ENCODE results near the gene ASNSD1.
"Not testable (repeated sequence)": the region's sequence is repeated elsewhere in the genome, so short reads cannot be mapped to it uniquely, and the experiment has no call there.

The ASNSD1 gene

GRCh38 chr2:189709501-189710221, 48.4 kb downstream of the ASNSD1 start:
- Histone ChIP-seq H4K20me1 (ENCODE audit: insufficient read depth, low read length) (no peaks in the 10 kb centered on the region), H2AFZ (ENCODE audit: low read depth, low read length) (no peak overlapping the region), H3K27ac (ENCODE audit: low read length) (no peak overlapping the region), H3K4me1 (ENCODE audit: insufficient read depth, low read length) (no peaks in the 10 kb centered on the region), H3K79me2 (ENCODE audit: insufficient read depth, low read length) (no peaks in the 10 kb centered on the region), H3K9me3 (ENCODE audit: insufficient read depth, low read length, severe bottlenecking) (no peaks in the 10 kb centered on the region), H3K27me3 (ENCODE audit: insufficient read depth, low read length, poor library complexity) (no peaks in the 10 kb centered on the region), H3K9ac (ENCODE audit: low read depth, low read length) (no peak overlapping the region), H3K4me3 (ENCODE audit: low read depth in 1 of 2, low read length in 2 of 2) (no peak overlapping the region), H3K36me3 (ENCODE audit: insufficient read depth, low read length) (no peaks in the 10 kb centered on the region), H3K4me2 (ENCODE audit: insufficient read depth, low read length) (no peak overlapping the region)
- ATAC-seq (ENCODE audit: insufficient read depth, low read depth) (no peak), DNase-seq (no peak)
- TF ChIP-seq EZH2 (IDR thresholded peaks at IDR 0.05; ENCODE audit: borderline replicate concordance, low read depth, low read length, severe bottlenecking) (no peak), CTCF (IDR thresholded peaks at IDR 0.05; ENCODE audit: borderline replicate concordance, extremely low read depth, low read length, poor library complexity, severe bottlenecking) (no peak)

GRCh38 chr2:189717593-189717992, 56.3 kb downstream of the ASNSD1 start:
- H3K9me3 ChIP-seq (ENCODE audit: insufficient read depth, low read length, severe bottlenecking); H3K4me3 ChIP-seq (ENCODE audit: low read depth in 1 of 2, low read length in 2 of 2); DNase-seq; H3K36me3 ChIP-seq (ENCODE audit: insufficient read depth, low read length); H3K27ac ChIP-seq (ENCODE audit: low read length); H3K9ac ChIP-seq (ENCODE audit: low read depth, low read length); ATAC-seq (ENCODE audit: insufficient read depth, low read depth); H2AFZ ChIP-seq (ENCODE audit: low read depth, low read length); H3K79me2 ChIP-seq (ENCODE audit: insufficient read depth, low read length); H3K27me3 ChIP-seq (ENCODE audit: insufficient read depth, low read length, poor library complexity); H3K4me1 ChIP-seq (ENCODE audit: insufficient read depth, low read length); H3K4me2 ChIP-seq (ENCODE audit: insufficient read depth, low read length); H4K20me1 ChIP-seq (ENCODE audit: insufficient read depth, low read length): not testable (repeated sequence)

- Histone ChIP-seq H2AFZ (ENCODE audit: low read depth, low read length) (no peak overlapping the region), H3K36me3 (ENCODE audit: insufficient read depth, low read length) (no peaks in the 10 kb centered on the region), H3K27me3 (ENCODE audit: insufficient read depth, low read length, poor library complexity) (no peaks in the 10 kb centered on the region), H3K4me3 (ENCODE audit: low read depth in 1 of 2, low read length in 2 of 2) (no peak overlapping the region), H3K79me2 (ENCODE audit: insufficient read depth, low read length) (no peaks in the 10 kb centered on the region), H3K9ac (ENCODE audit: low read depth, low read length) (no peak overlapping the region), H3K9me3 (ENCODE audit: insufficient read depth, low read length, severe bottlenecking) (no peaks in the 10 kb centered on the region), H3K27ac (ENCODE audit: low read length) (no peak overlapping the region), H3K4me1 (ENCODE audit: insufficient read depth, low read length) (no peaks in the 10 kb centered on the region), H3K4me2 (ENCODE audit: insufficient read depth, low read length) (no peak overlapping the region), H4K20me1 (ENCODE audit: insufficient read depth, low read length) (no peaks in the 10 kb centered on the region)
- DNase-seq (no peak), ATAC-seq (ENCODE audit: insufficient read depth, low read depth) (no peak)
- no peak for TF ChIP-seq EZH2 (IDR thresholded peaks at IDR 0.05; ENCODE audit: borderline replicate concordance, low read depth, low read length, severe bottlenecking)
- TF ChIP-seq CTCF (IDR thresholded peaks at IDR 0.05; ENCODE audit: borderline replicate concordance, extremely low read depth, low read length, poor library complexity, severe bottlenecking): no peak
Measured at GRCh38 chr2:189719571-189719970, 58.3 kb downstream of the ASNSD1 start.
